Measurements from ENCODE around the gene ZC3HAV1L. TPM values are rescaled to one million over a fixed set of nuclear protein-coding genes. Genes with fewer than 3 reads are reported as not detected.

Gene ZC3HAV1L
- total RNA-seq, 1 donor from 2014 or later, result 18.2 TPM

GRCh38 chr7:139046143-139046542 lies 10.3 kb upstream of the ZC3HAV1L start:
- H3K27me3 Mint-ChIP-seq, result no peaks in the 10 kb centered on the region
- no peak for DNase-seq (ENCODE audit: low spot score, unreplicated experiment)
- TF ChIP-seq CTCF (IDR thresholded peaks at IDR 0.05; ENCODE audit: unreplicated experiment), result no peak
- no peak overlapping the region for H3K27ac Mint-ChIP-seq
- H3K4me1 Mint-ChIP-seq (ENCODE audit: low read depth), result peaks cover 2% of the 10 kb centered on the region
- peaks cover 26% of the 10 kb centered on the region for H3K36me3 Mint-ChIP-seq (ENCODE audit: insufficient read depth)
- H3K4me3 Mint-ChIP-seq (ENCODE audit: low read depth), result no peak overlapping the region
- H3K9me3 Mint-ChIP-seq (ENCODE audit: low read depth), result no peaks in the 10 kb centered on the region

GRCh38 chr7:139044813-139045794 lies 9.3 kb upstream of the ZC3HAV1L start:
- Mint-ChIP-seq H3K27me3 (no peaks in the 10 kb centered on the region), H3K4me3 (ENCODE audit: low read depth) (no peak overlapping the region), H3K9me3 (ENCODE audit: low read depth) (no peaks in the 10 kb centered on the region), H3K27ac (no peak overlapping the region), H3K4me1 (ENCODE audit: low read depth) (peaks cover 2% of the 10 kb centered on the region), H3K36me3 (ENCODE audit: insufficient read depth) (peaks cover 26% of the 10 kb centered on the region)
- no peak for TF ChIP-seq CTCF (IDR thresholded peaks at IDR 0.05; ENCODE audit: unreplicated experiment)
- DNase-seq (ENCODE audit: low spot score, unreplicated experiment), result no peak

- Mint-ChIP-seq H3K4me1 (ENCODE audit: low read depth) (peaks cover 2% of the 10 kb centered on the region), H3K9me3 (ENCODE audit: low read depth) (no peaks in the 10 kb centered on the region), H3K27ac (no peak overlapping the region), H3K36me3 (ENCODE audit: insufficient read depth) (peaks cover 21% of the 10 kb centered on the region), H3K4me3 (ENCODE audit: low read depth) (no peak overlapping the region), H3K27me3 (no peaks in the 10 kb centered on the region)
- TF ChIP-seq CTCF (IDR thresholded peaks at IDR 0.05; ENCODE audit: unreplicated experiment), result no peak
- no peak for DNase-seq (ENCODE audit: low spot score, unreplicated experiment)
Observed at GRCh38 chr7:139043823-139044812, 8.3 kb upstream of the ZC3HAV1L start.

GRCh38 chr7:139041378-139042085 lies 5.7 kb upstream of the ZC3HAV1L start:
- Mint-ChIP-seq H3K4me3 (ENCODE audit: low read depth) (no peak overlapping the region), H3K27me3 (no peaks in the 10 kb centered on the region), H3K27ac (no peak overlapping the region), H3K9me3 (ENCODE audit: low read depth) (no peaks in the 10 kb centered on the region), H3K4me1 (ENCODE audit: low read depth) (peaks cover 8% of the 10 kb centered on the region), H3K36me3 (ENCODE audit: insufficient read depth) (peaks cover 15% of the 10 kb centered on the region)
- no peak for DNase-seq (ENCODE audit: low spot score, unreplicated experiment)
- TF ChIP-seq CTCF (IDR thresholded peaks at IDR 0.05; ENCODE audit: unreplicated experiment), result no peak

Data from progenitor cell of endocrine pancreas (in vitro differentiated cells).